WTC11 (cell line): ENCODE results near the gene SMIM41. TPM values are rescaled to one million over a fixed set of nuclear protein-coding genes. Genes with fewer than 3 reads are reported as not detected.

Experiments used
- ATAC-seq: fragments of 200-7000 bp; cut with Tn5 transposase; 2 replicates; pipeline ENCODE4 v1.10.0; 2021; ENCODE audit warnings: mild to moderate bottlenecking, moderate library complexity
- CTCF ChIA-PET: fragments of 300-600 bp; sonication (Branson Sonifier 250); formaldehyde crosslinking; loops from one replicate; lab custom pipeline; 2021; ENCODE audit warnings: antibody characterized with exemption; lab: Charles Lee
- POLR2A ChIA-PET: fragments of 350-600 bp; sonication (Branson Sonifier 250); formaldehyde crosslinking; loops from one replicate; lab custom pipeline; 2021; ENCODE audit warnings: antibody characterized with exemption; lab: Charles Lee
- DNase-seq: peaks from one replicate; pipeline ENCODE4 v3.0.0; 2021; ENCODE audit warnings: low spot score
- H3K27ac Mint-ChIP-seq: 2 replicates; pipeline ENCODE4 v1.8.0; 2021; ENCODE audit warnings: mixed read lengths
- H3K27me3 Mint-ChIP-seq: 2 replicates; pipeline ENCODE4 v1.8.0; 2021; ENCODE audit warnings: low read depth, mild to moderate bottlenecking, moderate library complexity, mixed read lengths
- H3K36me3 Mint-ChIP-seq: 2 replicates; pipeline ENCODE4 v1.8.0; 2021; ENCODE audit warnings: mixed read lengths
- H3K4me1 Mint-ChIP-seq: 2 replicates; pipeline ENCODE4 v1.8.0; 2022; ENCODE audit warnings: mixed read lengths
- H3K4me3 Mint-ChIP-seq: 2 replicates; pipeline ENCODE4 v1.8.0; 2021; ENCODE audit warnings: mild to moderate bottlenecking, moderate library complexity, mixed read lengths
- H3K9me3 Mint-ChIP-seq: 2 replicates; pipeline ENCODE4 v1.8.0; 2021; ENCODE audit warnings: mixed read lengths
- EMX1 ChIP-seq: fragments of 250-450 bp; sonication (Bioruptor Pico); IDR thresholded peaks from 2 replicates; pipeline ENCODE4 v1.8.0; 2021; ENCODE audit warnings: mild to moderate bottlenecking
- FOXP1 ChIP-seq: sonication (generic); formaldehyde crosslinking; IDR thresholded peaks from 2 replicates; pipeline ENCODE4 v1.8.0; 2022; ENCODE audit warnings: missing genetic modification reagents, mild to moderate bottlenecking, moderate library complexity, borderline replicate concordance
- GTF2I ChIP-seq: fragments of 250-450 bp; sonication (Bioruptor Pico); conservative IDR thresholded peaks from 2 replicates; pipeline ENCODE4 v1.4.0; 2021; ENCODE audit warnings: mild to moderate bottlenecking
- JUN ChIP-seq: sonication (generic); formaldehyde crosslinking; IDR thresholded peaks from 2 replicates; pipeline ENCODE4 v1.8.0; 2023; ENCODE audit warnings: mild to moderate bottlenecking, missing genetic modification reagents
- NFYB ChIP-seq: sonication (generic); formaldehyde crosslinking; conservative IDR thresholded peaks from 2 replicates; pipeline ENCODE4 v1.8.0; 2022; ENCODE audit warnings: low read depth, missing genetic modification reagents
- RELA ChIP-seq: sonication (generic); formaldehyde crosslinking; IDR thresholded peaks from 2 replicates; pipeline ENCODE4 v1.8.1; 2022; ENCODE audit warnings: missing genetic modification reagents, mild to moderate bottlenecking, borderline replicate concordance
- SP1 ChIP-seq: sonication (generic); formaldehyde crosslinking; conservative IDR thresholded peaks from 2 replicates; pipeline ENCODE4 v1.8.1; 2022; ENCODE audit warnings: missing genetic modification reagents
- TEAD1 ChIP-seq: sonication (generic); formaldehyde crosslinking; IDR thresholded peaks from 2 replicates; pipeline ENCODE4 v1.8.0; 2022; ENCODE audit warnings: mild to moderate bottlenecking, missing genetic modification reagents
- ZNF138 ChIP-seq: sonication (generic); formaldehyde crosslinking; conservative IDR thresholded peaks from 2 replicates; pipeline ENCODE4 v1.8.1; 2022; ENCODE audit warnings: mild to moderate bottlenecking, moderate library complexity, missing genetic modification reagents
- ZNF219 ChIP-seq: sonication (generic); formaldehyde crosslinking; IDR thresholded peaks from 2 replicates; pipeline ENCODE4 v1.8.0; 2023; ENCODE audit warnings: missing genetic modification reagents, mild to moderate bottlenecking, borderline replicate concordance
- ZNF232 ChIP-seq: sonication (generic); formaldehyde crosslinking; IDR thresholded peaks from 2 replicates; pipeline ENCODE4 v1.8.0; 2022; ENCODE audit warnings: mild to moderate bottlenecking, missing genetic modification reagents
- total RNA-seq: library from RNA; stranded (reverse); gene quantifications from 3 replicates; pipeline ENCODE4 v1.2.3, GENCODE V29; 2021
- TF ChIP-seq, protein P1 (sequence below): fragments of 250-450 bp; sonication (Bioruptor Pico); IDR thresholded peaks from 2 replicates; pipeline ENCODE4 v1.9.0; 2021; ENCODE audit warnings: mild to moderate bottlenecking
- TF ChIP-seq, protein P2 (sequence below): sonication (generic); formaldehyde crosslinking; IDR thresholded peaks from 2 replicates; pipeline ENCODE4 v1.8.0; 2022; ENCODE audit warnings: mild to moderate bottlenecking, missing genetic modification reagents
- TF ChIP-seq, protein P3 (sequence below): sonication (generic); formaldehyde crosslinking; IDR thresholded peaks from 2 replicates; pipeline ENCODE4 v1.8.0; 2023; ENCODE audit warnings: missing genetic modification reagents, mild to moderate bottlenecking, borderline replicate concordance
- TF ChIP-seq, protein P4 (sequence below): fragments of 250-450 bp; sonication (Bioruptor Pico); IDR thresholded peaks from 2 replicates; pipeline ENCODE4 v2.1.2; 2022; ENCODE audit warnings: mild to moderate bottlenecking, moderate library complexity
- TF ChIP-seq, protein P5 (sequence below): fragments of 200-600 bp; IDR thresholded peaks from 2 replicates; pipeline ENCODE4 v1.8.0; 2022; ENCODE audit warnings: antibody characterized with exemption
- TF ChIP-seq, protein P6 (sequence below): sonication (generic); formaldehyde crosslinking; IDR thresholded peaks from 2 replicates; pipeline ENCODE4 v1.8.0; 2022; ENCODE audit warnings: mild to moderate bottlenecking, missing genetic modification reagents

The SMIM41 gene
- total RNA-seq, 1 experiment from 2014 or later = not detected

DNA sequence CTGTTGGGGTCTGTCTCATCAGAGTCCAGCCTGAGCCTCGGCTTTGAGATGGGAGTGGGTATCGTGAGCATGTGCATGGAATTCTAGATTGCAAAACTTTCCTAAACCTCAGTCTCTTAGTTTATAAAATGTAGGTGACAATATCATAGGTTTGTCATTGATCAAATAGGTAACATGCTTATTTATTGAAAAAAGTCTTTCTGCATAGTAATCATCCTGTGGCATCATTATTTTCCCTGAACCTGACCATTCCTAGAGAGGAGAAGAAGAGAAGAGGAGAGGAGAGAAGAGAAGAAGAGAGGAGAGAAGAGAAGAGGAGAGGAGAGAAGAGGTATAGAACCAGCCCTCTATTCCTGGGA lies 4.1 kb downstream of the SMIM41 start:
- Mint-ChIP-seq H3K4me1 (peaks cover 19% of the 10 kb centered on the region), H3K27me3 (no peaks in the 10 kb centered on the region), H3K27ac (no peak overlapping the region; the same call in 1 of the 2 replicates), H3K4me3 (no peak overlapping the region), H3K36me3 (no peaks in the 10 kb centered on the region), H3K9me3 (no peaks in the 10 kb centered on the region)
- POLR2A ChIA-PET = interaction anchor here (3.0 kb wide), 1 partner anchor 57 kb away, joined by 11 read pairs; no protein-coding TSS in a partner anchor
- DNase-seq (no peak), ATAC-seq (no peak)
- CTCF ChIA-PET = interaction anchor here (1.0 to 11.4 kb wide), 13 partner anchors 8 to 220 kb away, joined by 3 to 388 read pairs (median 10); partner anchors contain the start of gene ATG101
- TF ChIP-seq GTF2I (CRISPR knock-in tag) (no peak), FOXP1 (CRISPR knock-in tag) (no peak), TEAD1 (CRISPR knock-in tag) (no peak), ZNF138 (CRISPR knock-in tag) (no peak), ZNF232 (CRISPR knock-in tag) (no peak), EMX1 (CRISPR knock-in tag) (no peak)
- TF ChIP-seq, protein P1, sequence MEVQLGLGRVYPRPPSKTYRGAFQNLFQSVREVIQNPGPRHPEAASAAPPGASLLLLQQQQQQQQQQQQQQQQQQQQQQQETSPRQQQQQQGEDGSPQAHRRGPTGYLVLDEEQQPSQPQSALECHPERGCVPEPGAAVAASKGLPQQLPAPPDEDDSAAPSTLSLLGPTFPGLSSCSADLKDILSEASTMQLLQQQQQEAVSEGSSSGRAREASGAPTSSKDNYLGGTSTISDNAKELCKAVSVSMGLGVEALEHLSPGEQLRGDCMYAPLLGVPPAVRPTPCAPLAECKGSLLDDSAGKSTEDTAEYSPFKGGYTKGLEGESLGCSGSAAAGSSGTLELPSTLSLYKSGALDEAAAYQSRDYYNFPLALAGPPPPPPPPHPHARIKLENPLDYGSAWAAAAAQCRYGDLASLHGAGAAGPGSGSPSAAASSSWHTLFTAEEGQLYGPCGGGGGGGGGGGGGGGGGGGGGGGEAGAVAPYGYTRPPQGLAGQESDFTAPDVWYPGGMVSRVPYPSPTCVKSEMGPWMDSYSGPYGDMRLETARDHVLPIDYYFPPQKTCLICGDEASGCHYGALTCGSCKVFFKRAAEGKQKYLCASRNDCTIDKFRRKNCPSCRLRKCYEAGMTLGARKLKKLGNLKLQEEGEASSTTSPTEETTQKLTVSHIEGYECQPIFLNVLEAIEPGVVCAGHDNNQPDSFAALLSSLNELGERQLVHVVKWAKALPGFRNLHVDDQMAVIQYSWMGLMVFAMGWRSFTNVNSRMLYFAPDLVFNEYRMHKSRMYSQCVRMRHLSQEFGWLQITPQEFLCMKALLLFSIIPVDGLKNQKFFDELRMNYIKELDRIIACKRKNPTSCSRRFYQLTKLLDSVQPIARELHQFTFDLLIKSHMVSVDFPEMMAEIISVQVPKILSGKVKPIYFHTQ (CRISPR knock-in tag) = no peak
- TF ChIP-seq, protein P2, sequence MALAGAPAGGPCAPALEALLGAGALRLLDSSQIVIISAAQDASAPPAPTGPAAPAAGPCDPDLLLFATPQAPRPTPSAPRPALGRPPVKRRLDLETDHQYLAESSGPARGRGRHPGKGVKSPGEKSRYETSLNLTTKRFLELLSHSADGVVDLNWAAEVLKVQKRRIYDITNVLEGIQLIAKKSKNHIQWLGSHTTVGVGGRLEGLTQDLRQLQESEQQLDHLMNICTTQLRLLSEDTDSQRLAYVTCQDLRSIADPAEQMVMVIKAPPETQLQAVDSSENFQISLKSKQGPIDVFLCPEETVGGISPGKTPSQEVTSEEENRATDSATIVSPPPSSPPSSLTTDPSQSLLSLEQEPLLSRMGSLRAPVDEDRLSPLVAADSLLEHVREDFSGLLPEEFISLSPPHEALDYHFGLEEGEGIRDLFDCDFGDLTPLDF (CRISPR knock-in tag) = no peak
- TF ChIP-seq, protein P3, sequence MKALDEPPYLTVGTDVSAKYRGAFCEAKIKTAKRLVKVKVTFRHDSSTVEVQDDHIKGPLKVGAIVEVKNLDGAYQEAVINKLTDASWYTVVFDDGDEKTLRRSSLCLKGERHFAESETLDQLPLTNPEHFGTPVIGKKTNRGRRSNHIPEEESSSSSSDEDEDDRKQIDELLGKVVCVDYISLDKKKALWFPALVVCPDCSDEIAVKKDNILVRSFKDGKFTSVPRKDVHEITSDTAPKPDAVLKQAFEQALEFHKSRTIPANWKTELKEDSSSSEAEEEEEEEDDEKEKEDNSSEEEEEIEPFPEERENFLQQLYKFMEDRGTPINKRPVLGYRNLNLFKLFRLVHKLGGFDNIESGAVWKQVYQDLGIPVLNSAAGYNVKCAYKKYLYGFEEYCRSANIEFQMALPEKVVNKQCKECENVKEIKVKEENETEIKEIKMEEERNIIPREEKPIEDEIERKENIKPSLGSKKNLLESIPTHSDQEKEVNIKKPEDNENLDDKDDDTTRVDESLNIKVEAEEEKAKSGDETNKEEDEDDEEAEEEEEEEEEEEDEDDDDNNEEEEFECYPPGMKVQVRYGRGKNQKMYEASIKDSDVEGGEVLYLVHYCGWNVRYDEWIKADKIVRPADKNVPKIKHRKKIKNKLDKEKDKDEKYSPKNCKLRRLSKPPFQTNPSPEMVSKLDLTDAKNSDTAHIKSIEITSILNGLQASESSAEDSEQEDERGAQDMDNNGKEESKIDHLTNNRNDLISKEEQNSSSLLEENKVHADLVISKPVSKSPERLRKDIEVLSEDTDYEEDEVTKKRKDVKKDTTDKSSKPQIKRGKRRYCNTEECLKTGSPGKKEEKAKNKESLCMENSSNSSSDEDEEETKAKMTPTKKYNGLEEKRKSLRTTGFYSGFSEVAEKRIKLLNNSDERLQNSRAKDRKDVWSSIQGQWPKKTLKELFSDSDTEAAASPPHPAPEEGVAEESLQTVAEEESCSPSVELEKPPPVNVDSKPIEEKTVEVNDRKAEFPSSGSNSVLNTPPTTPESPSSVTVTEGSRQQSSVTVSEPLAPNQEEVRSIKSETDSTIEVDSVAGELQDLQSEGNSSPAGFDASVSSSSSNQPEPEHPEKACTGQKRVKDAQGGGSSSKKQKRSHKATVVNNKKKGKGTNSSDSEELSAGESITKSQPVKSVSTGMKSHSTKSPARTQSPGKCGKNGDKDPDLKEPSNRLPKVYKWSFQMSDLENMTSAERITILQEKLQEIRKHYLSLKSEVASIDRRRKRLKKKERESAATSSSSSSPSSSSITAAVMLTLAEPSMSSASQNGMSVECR (CRISPR knock-in tag) = no peak
- TF ChIP-seq, protein P4, sequence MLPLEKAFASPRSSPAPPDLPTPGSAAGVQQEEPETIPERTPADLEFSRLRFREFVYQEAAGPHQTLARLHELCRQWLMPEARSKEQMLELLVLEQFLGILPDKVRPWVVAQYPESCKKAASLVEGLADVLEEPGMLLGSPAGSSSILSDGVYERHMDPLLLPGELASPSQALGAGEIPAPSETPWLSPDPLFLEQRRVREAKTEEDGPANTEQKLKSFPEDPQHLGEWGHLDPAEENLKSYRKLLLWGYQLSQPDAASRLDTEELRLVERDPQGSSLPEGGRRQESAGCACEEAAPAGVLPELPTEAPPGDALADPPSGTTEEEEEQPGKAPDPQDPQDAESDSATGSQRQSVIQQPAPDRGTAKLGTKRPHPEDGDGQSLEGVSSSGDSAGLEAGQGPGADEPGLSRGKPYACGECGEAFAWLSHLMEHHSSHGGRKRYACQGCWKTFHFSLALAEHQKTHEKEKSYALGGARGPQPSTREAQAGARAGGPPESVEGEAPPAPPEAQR (CRISPR knock-in tag) = no peak

DNA sequence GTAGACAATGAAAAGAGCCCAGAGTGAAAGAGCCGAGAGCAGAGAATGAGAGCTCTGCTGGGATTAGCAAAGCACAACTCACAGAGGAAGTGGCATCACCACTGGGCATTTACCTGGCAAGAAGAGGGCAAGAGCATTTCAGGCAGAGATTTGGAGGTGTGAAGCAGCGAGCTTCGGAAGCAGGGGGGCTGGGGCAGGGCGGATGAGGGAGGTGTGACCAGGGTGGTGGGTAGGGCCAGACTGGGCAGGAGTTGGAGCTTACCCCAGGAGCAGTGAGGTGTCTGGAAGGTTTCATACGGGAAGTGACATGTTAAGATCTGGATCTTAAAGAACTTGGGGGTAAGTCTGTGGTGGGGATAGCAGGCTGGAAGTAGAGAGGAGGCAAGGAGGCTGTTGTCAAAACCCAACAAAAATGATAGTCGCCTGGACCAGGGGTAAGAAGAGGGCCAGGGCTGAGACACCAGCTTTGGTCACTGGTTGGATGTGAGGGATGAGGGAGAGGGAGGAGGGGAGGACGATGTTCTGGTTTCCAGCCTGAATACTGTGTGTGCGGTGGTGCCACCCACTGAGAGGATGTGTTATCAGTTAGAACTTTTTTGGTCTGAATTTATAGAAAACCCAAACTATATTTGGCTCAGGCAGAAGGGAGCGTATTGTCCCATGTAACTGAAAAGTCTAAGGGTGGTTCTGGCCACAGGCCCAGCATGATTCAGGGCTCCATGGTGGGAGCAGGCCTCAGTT lies 5.2 kb downstream of the SMIM41 start:
- Mint-ChIP-seq H3K9me3 (no peaks in the 10 kb centered on the region), H3K27ac (no peak overlapping the region), H3K27me3 (no peaks in the 10 kb centered on the region), H3K36me3 (no peaks in the 10 kb centered on the region), H3K4me3 (no peak overlapping the region), H3K4me1 (peaks cover 19% of the 10 kb centered on the region)
- ATAC-seq (no peak), DNase-seq (no peak)
- ChIA-PET POLR2A (no interaction called here), CTCF (interaction anchor here (0.7 to 11.4 kb wide), 8 partner anchors 15 to 81 kb away, joined by 3 to 388 read pairs (median 6); partner anchors contain the start of gene ATG101)
- no peak for TF ChIP-seq JUN (CRISPR knock-in tag)
- no peak for TF ChIP-seq NFYB (CRISPR knock-in tag)
- no peak for TF ChIP-seq SP1
- no peak for TF ChIP-seq ZNF138 (CRISPR knock-in tag)
- TF ChIP-seq, protein P1 (CRISPR knock-in tag) = no peak
- TF ChIP-seq RELA = no peak
- TF ChIP-seq, protein P5, sequence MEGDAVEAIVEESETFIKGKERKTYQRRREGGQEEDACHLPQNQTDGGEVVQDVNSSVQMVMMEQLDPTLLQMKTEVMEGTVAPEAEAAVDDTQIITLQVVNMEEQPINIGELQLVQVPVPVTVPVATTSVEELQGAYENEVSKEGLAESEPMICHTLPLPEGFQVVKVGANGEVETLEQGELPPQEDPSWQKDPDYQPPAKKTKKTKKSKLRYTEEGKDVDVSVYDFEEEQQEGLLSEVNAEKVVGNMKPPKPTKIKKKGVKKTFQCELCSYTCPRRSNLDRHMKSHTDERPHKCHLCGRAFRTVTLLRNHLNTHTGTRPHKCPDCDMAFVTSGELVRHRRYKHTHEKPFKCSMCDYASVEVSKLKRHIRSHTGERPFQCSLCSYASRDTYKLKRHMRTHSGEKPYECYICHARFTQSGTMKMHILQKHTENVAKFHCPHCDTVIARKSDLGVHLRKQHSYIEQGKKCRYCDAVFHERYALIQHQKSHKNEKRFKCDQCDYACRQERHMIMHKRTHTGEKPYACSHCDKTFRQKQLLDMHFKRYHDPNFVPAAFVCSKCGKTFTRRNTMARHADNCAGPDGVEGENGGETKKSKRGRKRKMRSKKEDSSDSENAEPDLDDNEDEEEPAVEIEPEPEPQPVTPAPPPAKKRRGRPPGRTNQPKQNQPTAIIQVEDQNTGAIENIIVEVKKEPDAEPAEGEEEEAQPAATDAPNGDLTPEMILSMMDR = no peak
- TF ChIP-seq ZNF219 (CRISPR knock-in tag) = no peak
- TF ChIP-seq, protein P6, sequence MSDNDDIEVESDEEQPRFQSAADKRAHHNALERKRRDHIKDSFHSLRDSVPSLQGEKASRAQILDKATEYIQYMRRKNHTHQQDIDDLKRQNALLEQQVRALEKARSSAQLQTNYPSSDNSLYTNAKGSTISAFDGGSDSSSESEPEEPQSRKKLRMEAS = no peak
- TF ChIP-seq TEAD1 (CRISPR knock-in tag) = no peak
- no peak for TF ChIP-seq FOXP1 (CRISPR knock-in tag)
